Measurements from ENCODE around the gene EML4.
A peak's percentile ranks its signal among the peaks of the same experiment; 100 is the strongest.
"Not testable (repeated sequence)": the region's sequence is repeated elsewhere in the genome, so short reads cannot be mapped to it uniquely, and the experiment has no call there.

Gene EML4

GRCh38 chr2:42363413-42363812 lies 194.3 kb downstream of the EML4 start:
- no peak for DNase-seq

- no peak for DNase-seq
Measured at GRCh38 chr2:42364658-42365057, 195.5 kb downstream of the EML4 start.

- DNase-seq = no peak
Measured at GRCh38 chr2:42366411-42366810, 197.3 kb downstream of the EML4 start.

- DNase-seq = no peak
Measured at GRCh38 chr2:42367835-42368234, 198.7 kb downstream of the EML4 start.

GRCh38 chr2:42368817-42369531 lies 199.8 kb downstream of the EML4 start:
- peak in 1 of 2 experiments; percentile 45 for DNase-seq

GRCh38 chr2:42369532-42370229 lies 200.5 kb downstream of the EML4 start:
- no peak for DNase-seq

GRCh38 chr2:42371611-42372473 lies 202.7 kb downstream of the EML4 start:
- DNase-seq = no peak

- DNase-seq = no peak
Measured at GRCh38 chr2:42372474-42373200, 203.5 kb downstream of the EML4 start.

- DNase-seq = no peak
Measured at GRCh38 chr2:42376758-42377157, 207.6 kb downstream of the EML4 start.

- DNase-seq = no peak
Measured at GRCh38 chr2:42378415-42378814, 209.3 kb downstream of the EML4 start.

GRCh38 chr2:42380026-42380425 lies 210.9 kb downstream of the EML4 start:
- DNase-seq = not testable (repeated sequence)

GRCh38 chr2:42382144-42382543 lies 213.0 kb downstream of the EML4 start:
- no peak for DNase-seq

All from cerebellar nuclear complex (tissue), 1 donor.